GM23338 (cell line): Measurements from ENCODE around the gene RPS14. TPM values are rescaled to one million over a fixed set of nuclear protein-coding genes. Genes with fewer than 3 reads are reported as not detected.

Experiments
- ATAC-seq: fragments of 200-7000 bp; cut with Tn5 transposase; 3 replicates; pipeline ENCODE4 v1.9.1; 2020
- DNase-seq: peaks from one replicate; pipeline ENCODE4 v3.0.0-alpha.2; 2015; ENCODE audit warnings: low spot score
- H2AFZ ChIP-seq: fragments of 200-600 bp; sonication (generic); 2 replicates; pipeline ENCODE4 v1.8.0; 2016; ENCODE audit warnings: antibody characterized with exemption, mild to moderate bottlenecking, moderate library complexity
- H3F3A ChIP-seq: fragments of 200-600 bp; sonication (generic); replicated peaks from 2 replicates; pipeline ENCODE4 v1.8.0; 2017; ENCODE audit warnings: antibody characterized with exemption, mixed run types, low read depth
- H3K27ac ChIP-seq: fragments of 200-600 bp; sonication (generic); 2 replicates; pipeline ENCODE4 v1.6.1; 2016; ENCODE audit warnings: low read depth
- H3K27me3 ChIP-seq: fragments of 200-600 bp; sonication (generic); 2 replicates; pipeline ENCODE4 v1.8.0; 2016; ENCODE audit warnings: mild to moderate bottlenecking, mixed run types, moderate library complexity; ENCODE audit not compliant: insufficient read depth
- H3K36me3 ChIP-seq: fragments of 200-600 bp; sonication (generic); 2 replicates; pipeline ENCODE4 v1.8.0; 2016; ENCODE audit warnings: mild to moderate bottlenecking; ENCODE audit not compliant: insufficient read depth
- H3K4me1 ChIP-seq: fragments of 200-600 bp; sonication (generic); 2 replicates; pipeline ENCODE4 v1.8.0; 2016; ENCODE audit warnings: mild to moderate bottlenecking, moderate library complexity; ENCODE audit not compliant: insufficient read depth
- H3K4me2 ChIP-seq: fragments of 200-600 bp; sonication (generic); 2 replicates; pipeline ENCODE4 v1.7.1; 2017; ENCODE audit warnings: mixed run types
- H3K4me3 ChIP-seq: fragments of 200-600 bp; sonication (generic); 2 replicates; pipeline ENCODE4 v1.6.1; 2016; ENCODE audit warnings: mixed run types
- H3K79me2 ChIP-seq: fragments of 200-600 bp; sonication (generic); replicated peaks from 2 replicates; pipeline ENCODE4 v1.8.0; 2017; ENCODE audit warnings: mild to moderate bottlenecking; ENCODE audit not compliant: insufficient read depth
- H3K9me2 ChIP-seq: fragments of 200-600 bp; sonication (generic); 2 replicates; pipeline ENCODE4 v1.8.0; 2017; ENCODE audit not compliant: insufficient read depth
- H4K20me1 ChIP-seq: fragments of 200-600 bp; sonication (generic); replicated peaks from 2 replicates; pipeline ENCODE4 v1.8.0; 2017; ENCODE audit warnings: mild to moderate bottlenecking; ENCODE audit not compliant: insufficient read depth
- H3K27ac Mint-ChIP-seq: 2 replicates; pipeline ENCODE4 v1.8.0; 2020; ENCODE audit warnings: inconsistent platforms, mild to moderate bottlenecking, moderate library complexity, mixed read lengths
- H3K27me3 Mint-ChIP-seq: 3 replicates; pipeline ENCODE4 v1.8.0; 2022; ENCODE audit warnings: low read depth, mild to moderate bottlenecking, moderate library complexity, mixed read lengths, inconsistent platforms; ENCODE audit not compliant: insufficient read depth, poor library complexity
- H3K36me3 Mint-ChIP-seq: 3 replicates; pipeline ENCODE4 v1.8.0; 2021; ENCODE audit warnings: low read depth, mild to moderate bottlenecking, inconsistent platforms, moderate library complexity, mixed read lengths
- H3K4me1 Mint-ChIP-seq: 3 replicates; pipeline ENCODE4 v1.8.0; 2020; ENCODE audit warnings: mild to moderate bottlenecking, inconsistent platforms, mixed read lengths
- H3K4me3 Mint-ChIP-seq: 3 replicates; pipeline ENCODE4 v1.8.0; 2021; ENCODE audit warnings: moderate library complexity, mild to moderate bottlenecking, inconsistent platforms, mixed read lengths
- H3K9me3 Mint-ChIP-seq: 3 replicates; pipeline ENCODE4 v1.8.0; 2020; ENCODE audit warnings: moderate library complexity, mild to moderate bottlenecking, inconsistent platforms, mixed read lengths
- EZH2 ChIP-seq: fragments of 200-600 bp; sonication (generic); IDR thresholded peaks from one replicate; pipeline ENCODE4 v1.8.0; 2017; ENCODE audit warnings: antibody characterized with exemption, mild to moderate bottlenecking, low read depth; ENCODE audit not compliant: unreplicated experiment
- EZH2phosphoT487 ChIP-seq: fragments of 200-600 bp; sonication (generic); IDR thresholded peaks from one replicate; pipeline ENCODE4 v1.8.1; 2018; ENCODE audit warnings: antibody characterized with exemption; ENCODE audit not compliant: unreplicated experiment
- NANOG ChIP-seq: IDR thresholded peaks from 2 replicates; pipeline ENCODE4 v1.6.1; 2016; ENCODE audit warnings: antibody characterized with exemption, borderline replicate concordance
- POLR2AphosphoS5 ChIP-seq: IDR thresholded peaks from 2 replicates; pipeline ENCODE4 v1.6.1; 2016; ENCODE audit warnings: antibody characterized with exemption, low read depth
- STAT1 ChIP-seq: IDR thresholded peaks from one replicate; pipeline ENCODE4 v1.6.1; 2016; ENCODE audit warnings: antibody characterized with exemption; ENCODE audit not compliant: unreplicated experiment
- ZNF114 ChIP-seq: fragments of 250-450 bp; sonication (Bioruptor Pico); IDR thresholded peaks from 2 replicates; pipeline ENCODE4 v1.5.0; 2020; ENCODE audit warnings: mild to moderate bottlenecking, moderate library complexity
- polyA plus RNA-seq: library from polyadenylated mRNA; unstranded; fragments of >200 nt; fragmentation: Nextera tagmentation; extraction: Ambion mirVana; gene quantifications from 2 replicates; pipeline ENCODE4 v1.2.1, GENCODE V29; 2016
- total RNA-seq: library from RNA; depleted of rRNA; stranded (reverse); fragments of >200 nt; shearing (Covaris generic); gene quantifications from 2 replicates; pipeline ENCODE4 v1.2.3, GENCODE V29; 2014
- TF ChIP-seq, protein P1 (sequence below): fragments of 250-450 bp; sonication (Bioruptor Pico); IDR thresholded peaks from 2 replicates; pipeline ENCODE4 v1.5.0; 2020; ENCODE audit warnings: mild to moderate bottlenecking, moderate library complexity

The RPS14 gene
- total and polyA plus RNA-seq, 2 experiments from 2014 or later, result 1,443 to 2,790 TPM

DNA sequence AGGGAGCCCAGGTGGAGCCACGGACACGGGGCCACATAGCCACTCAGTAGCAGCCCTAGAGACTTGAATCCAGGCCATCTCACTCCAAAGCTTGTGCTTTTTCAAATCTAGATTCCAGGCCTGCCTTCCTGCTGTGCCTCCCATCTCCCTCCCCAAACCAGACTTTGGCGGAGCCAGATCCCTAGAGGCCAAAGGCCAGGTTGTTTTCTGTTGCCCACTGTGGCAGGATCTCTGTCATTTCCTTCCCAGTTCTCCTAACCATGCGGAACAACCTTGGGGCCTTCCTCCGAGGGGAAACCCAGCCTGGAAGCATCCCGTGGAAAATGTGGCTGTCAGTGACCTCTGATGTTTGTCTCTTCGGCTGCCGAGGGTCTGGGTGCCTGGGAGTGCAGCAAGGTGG lies 16.4 kb upstream of the RPS14 start:
- no peak for DNase-seq
- 0 out of 2 replicates have a peak overlapping the region, but pooled peaks have one; percentile 63 for H2AFZ ChIP-seq

More for the DNA sequence above, 16.4 kb upstream of the RPS14 start:
- no peaks in the 10 kb centered on the region for H3K36me3 Mint-ChIP-seq
- no peaks in the 10 kb centered on the region for H3K27me3 ChIP-seq
- H3K4me3 Mint-ChIP-seq, result no peak overlapping the region
- H3K27ac Mint-ChIP-seq, result no peak overlapping the region
- peaks cover 5% of the 10 kb centered on the region for H3F3A ChIP-seq
- H3K9me2 ChIP-seq, result no peaks in the 10 kb centered on the region
- no peaks in the 10 kb centered on the region for H3K9me3 Mint-ChIP-seq
- ATAC-seq, result no peak
- no peaks in the 10 kb centered on the region for H3K36me3 ChIP-seq
- TF ChIP-seq POLR2AphosphoS5, result no peak
- TF ChIP-seq NANOG, result no peak
- TF ChIP-seq EZH2, result no peak
- TF ChIP-seq ZNF114, result no peak
- no peak for TF ChIP-seq STAT1
- TF ChIP-seq, protein P1, sequence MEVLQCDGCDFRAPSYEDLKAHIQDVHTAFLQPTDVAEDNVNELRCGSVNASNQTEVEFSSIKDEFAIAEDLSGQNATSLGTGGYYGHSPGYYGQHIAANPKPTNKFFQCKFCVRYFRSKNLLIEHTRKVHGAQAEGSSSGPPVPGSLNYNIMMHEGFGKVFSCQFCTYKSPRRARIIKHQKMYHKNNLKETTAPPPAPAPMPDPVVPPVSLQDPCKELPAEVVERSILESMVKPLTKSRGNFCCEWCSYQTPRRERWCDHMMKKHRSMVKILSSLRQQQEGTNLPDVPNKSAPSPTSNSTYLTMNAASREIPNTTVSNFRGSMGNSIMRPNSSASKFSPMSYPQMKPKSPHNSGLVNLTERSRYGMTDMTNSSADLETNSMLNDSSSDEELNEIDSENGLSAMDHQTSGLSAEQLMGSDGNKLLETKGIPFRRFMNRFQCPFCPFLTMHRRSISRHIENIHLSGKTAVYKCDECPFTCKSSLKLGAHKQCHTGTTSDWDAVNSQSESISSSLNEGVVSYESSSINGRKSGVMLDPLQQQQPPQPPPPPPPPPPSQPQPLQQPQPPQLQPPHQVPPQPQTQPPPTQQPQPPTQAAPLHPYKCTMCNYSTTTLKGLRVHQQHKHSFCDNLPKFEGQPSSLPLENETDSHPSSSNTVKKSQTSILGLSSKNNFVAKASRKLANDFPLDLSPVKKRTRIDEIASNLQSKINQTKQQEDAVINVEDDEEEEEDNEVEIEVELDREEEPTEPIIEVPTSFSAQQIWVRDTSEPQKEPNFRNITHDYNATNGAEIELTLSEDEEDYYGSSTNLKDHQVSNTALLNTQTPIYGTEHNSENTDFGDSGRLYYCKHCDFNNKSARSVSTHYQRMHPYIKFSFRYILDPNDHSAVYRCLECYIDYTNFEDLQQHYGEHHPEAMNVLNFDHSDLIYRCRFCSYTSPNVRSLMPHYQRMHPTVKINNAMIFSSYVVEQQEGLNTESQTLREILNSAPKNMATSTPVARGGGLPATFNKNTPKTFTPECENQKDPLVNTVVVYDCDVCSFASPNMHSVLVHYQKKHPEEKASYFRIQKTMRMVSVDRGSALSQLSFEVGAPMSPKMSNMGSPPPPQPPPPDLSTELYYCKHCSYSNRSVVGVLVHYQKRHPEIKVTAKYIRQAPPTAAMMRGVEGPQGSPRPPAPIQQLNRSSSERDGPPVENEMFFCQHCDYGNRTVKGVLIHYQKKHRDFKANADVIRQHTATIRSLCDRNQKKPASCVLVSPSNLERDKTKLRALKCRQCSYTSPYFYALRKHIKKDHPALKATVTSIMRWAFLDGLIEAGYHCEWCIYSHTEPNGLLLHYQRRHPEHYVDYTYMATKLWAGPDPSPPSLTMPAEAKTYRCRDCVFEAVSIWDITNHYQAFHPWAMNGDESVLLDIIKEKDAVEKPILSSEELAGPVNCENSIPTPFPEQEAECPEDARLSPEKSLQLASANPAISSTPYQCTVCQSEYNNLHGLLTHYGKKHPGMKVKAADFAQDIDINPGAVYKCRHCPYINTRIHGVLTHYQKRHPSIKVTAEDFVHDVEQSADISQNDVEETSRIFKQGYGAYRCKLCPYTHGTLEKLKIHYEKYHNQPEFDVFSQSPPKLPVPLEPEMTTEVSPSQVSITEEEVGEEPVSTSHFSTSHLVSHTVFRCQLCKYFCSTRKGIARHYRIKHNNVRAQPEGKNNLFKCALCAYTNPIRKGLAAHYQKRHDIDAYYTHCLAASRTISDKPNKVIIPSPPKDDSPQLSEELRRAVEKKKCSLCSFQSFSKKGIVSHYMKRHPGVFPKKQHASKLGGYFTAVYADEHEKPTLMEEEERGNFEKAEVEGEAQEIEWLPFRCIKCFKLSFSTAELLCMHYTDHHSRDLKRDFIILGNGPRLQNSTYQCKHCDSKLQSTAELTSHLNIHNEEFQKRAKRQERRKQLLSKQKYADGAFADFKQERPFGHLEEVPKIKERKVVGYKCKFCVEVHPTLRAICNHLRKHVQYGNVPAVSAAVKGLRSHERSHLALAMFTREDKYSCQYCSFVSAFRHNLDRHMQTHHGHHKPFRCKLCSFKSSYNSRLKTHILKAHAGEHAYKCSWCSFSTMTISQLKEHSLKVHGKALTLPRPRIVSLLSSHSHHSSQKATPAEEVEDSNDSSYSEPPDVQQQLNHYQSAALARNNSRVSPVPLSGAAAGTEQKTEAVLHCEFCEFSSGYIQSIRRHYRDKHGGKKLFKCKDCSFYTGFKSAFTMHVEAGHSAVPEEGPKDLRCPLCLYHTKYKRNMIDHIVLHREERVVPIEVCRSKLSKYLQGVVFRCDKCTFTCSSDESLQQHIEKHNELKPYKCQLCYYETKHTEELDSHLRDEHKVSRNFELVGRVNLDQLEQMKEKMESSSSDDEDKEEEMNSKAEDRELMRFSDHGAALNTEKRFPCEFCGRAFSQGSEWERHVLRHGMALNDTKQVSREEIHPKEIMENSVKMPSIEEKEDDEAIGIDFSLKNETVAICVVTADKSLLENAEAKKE, result no peak
- TF ChIP-seq EZH2phosphoT487, result no peak
- no peak overlapping the region for H3K4me2 ChIP-seq
- H3K27me3 Mint-ChIP-seq, result peaks cover 21% of the 10 kb centered on the region
- no peaks in the 10 kb centered on the region for H4K20me1 ChIP-seq
- H3K4me1 Mint-ChIP-seq, result peaks cover 36% of the 10 kb centered on the region
- no peaks in the 10 kb centered on the region for H3K79me2 ChIP-seq
- H3K4me3 ChIP-seq, result no peak overlapping the region
- H3K27ac ChIP-seq, result no peak overlapping the region
- H3K4me1 ChIP-seq, result peaks cover 36% of the 10 kb centered on the region
